ENCODE measurements around the gene HLCS.
A peak's percentile ranks its signal among the peaks of the same experiment; 100 is the strongest.

Gene HLCS

DNA sequence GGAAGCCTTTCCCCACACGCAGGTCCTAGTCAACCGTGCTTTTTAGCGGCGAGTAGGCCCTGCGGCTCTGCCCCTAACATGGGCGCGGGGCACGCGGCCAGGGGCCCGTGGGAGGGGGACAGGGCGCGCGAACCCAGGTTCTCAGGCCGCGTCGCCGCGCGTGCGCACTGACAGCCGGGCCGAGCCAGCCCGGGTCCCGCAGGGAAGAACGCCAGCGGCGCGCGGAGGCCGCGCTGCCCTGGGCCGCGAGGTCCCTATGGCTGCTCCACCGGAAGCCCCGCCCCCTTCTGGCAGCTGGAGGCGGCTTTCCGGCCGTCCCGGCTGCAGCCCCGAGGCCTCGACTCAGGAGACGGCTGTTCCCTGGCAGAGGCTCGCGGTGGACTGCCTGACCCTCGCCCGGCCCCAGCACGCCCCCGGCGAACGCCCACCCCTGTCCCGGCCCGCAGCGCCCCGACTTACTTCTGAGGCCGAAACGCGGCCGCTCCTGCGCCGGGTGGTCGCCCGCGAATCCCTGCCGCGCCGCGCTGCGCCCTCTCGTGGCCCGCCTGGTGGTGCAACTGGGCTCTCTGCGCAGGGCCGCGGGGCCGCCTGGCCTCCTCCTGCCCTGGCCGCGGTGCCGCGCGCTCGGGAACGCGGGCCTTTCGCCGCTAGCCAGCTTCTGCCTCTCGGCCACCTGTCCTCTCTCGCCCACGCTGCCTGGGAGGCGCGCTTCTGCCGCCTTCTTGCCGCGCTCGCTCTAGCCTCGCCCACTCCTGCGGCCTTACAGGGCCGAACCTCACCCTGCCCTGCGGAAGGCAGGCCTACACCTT lies 23.4 kb upstream of the HLCS start (continued):
- peak; percentile 47 for TF ChIP-seq YY1 (tag by site-specific recombination; IDR thresholded peaks at IDR 0.05)
- TF ChIP-seq, protein P1, sequence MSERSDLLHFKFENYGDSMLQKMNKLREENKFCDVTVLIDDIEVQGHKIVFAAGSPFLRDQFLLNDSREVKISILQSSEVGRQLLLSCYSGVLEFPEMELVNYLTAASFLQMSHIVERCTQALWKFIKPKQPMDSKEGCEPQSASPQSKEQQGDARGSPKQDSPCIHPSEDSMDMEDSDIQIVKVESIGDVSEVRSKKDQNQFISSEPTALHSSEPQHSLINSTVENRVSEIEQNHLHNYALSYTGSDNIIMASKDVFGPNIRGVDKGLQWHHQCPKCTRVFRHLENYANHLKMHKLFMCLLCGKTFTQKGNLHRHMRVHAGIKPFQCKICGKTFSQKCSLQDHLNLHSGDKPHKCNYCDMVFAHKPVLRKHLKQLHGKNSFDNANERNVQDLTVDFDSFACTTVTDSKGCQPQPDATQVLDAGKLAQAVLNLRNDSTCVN (tag by site-specific recombination; optimal IDR thresholded peaks at IDR 0.05) = peak; percentile 95
- TF ChIP-seq ZBTB17 (tag by site-specific recombination; IDR thresholded peaks at IDR 0.05) = peak; percentile 82
- no peak for TF ChIP-seq ZNF292 (tag by site-specific recombination; IDR thresholded peaks at IDR 0.05; ENCODE audit: borderline replicate concordance, low read depth)
- TF ChIP-seq ZNF37A (tag by site-specific recombination; IDR thresholded peaks at IDR 0.05) = peak; percentile 51; the same call in 1 of the 2 replicates
- peak; percentile 49 for TF ChIP-seq ZBTB20 (tag by site-specific recombination; IDR thresholded peaks at IDR 0.05)
- TF ChIP-seq KLF8 (tag by site-specific recombination; IDR thresholded peaks at IDR 0.05) = peak; percentile 67; the same call in 1 of the 2 replicates
- TF ChIP-seq ZNF791 (tag by site-specific recombination; IDR thresholded peaks at IDR 0.05) = no peak
- TF ChIP-seq, protein P2, sequence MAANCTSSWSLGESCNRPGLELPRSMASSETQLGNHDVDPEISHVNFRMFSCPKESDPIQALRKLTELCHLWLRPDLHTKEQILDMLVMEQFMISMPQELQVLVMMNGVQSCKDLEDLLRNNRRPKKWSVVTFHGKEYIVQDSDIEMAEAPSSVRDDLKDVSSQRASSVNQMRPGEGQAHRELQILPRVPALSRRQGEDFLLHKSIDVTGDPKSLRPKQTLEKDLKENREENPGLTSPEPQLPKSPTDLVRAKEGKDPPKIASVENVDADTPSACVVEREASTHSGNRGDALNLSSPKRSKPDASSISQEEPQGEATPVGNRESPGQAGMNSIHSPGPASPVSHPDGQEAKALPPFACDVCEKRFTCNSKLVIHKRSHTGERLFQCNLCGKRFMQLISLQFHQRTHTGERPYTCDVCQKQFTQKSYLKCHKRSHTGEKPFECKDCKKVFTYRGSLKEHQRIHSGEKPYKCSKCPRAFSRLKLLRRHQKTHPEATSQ (tag by site-specific recombination; IDR thresholded peaks at IDR 0.05) = peak; percentile 96
- TF ChIP-seq ZNF202 (tag by site-specific recombination; IDR thresholded peaks at IDR 0.05; ENCODE audit: borderline replicate concordance) = no peak
- no peak for TF ChIP-seq ZNF302 (tag by site-specific recombination; IDR thresholded peaks at IDR 0.05; ENCODE audit: low read depth)
- TF ChIP-seq, protein P3, sequence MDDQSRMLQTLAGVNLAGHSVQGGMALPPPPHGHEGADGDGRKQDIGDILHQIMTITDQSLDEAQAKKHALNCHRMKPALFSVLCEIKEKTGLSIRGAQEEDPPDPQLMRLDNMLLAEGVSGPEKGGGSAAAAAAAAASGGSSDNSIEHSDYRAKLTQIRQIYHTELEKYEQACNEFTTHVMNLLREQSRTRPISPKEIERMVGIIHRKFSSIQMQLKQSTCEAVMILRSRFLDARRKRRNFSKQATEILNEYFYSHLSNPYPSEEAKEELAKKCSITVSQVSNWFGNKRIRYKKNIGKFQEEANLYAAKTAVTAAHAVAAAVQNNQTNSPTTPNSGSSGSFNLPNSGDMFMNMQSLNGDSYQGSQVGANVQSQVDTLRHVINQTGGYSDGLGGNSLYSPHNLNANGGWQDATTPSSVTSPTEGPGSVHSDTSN (CRISPR knock-in tag; IDR thresholded peaks at IDR 0.05) = peak; percentile 63; the same call in 1 of the 2 replicates
- TF ChIP-seq, protein P4, sequence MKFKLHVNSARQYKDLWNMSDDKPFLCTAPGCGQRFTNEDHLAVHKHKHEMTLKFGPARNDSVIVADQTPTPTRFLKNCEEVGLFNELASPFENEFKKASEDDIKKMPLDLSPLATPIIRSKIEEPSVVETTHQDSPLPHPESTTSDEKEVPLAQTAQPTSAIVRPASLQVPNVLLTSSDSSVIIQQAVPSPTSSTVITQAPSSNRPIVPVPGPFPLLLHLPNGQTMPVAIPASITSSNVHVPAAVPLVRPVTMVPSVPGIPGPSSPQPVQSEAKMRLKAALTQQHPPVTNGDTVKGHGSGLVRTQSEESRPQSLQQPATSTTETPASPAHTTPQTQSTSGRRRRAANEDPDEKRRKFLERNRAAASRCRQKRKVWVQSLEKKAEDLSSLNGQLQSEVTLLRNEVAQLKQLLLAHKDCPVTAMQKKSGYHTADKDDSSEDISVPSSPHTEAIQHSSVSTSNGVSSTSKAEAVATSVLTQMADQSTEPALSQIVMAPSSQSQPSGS (tag by site-specific recombination; IDR thresholded peaks at IDR 0.05; ENCODE audit: low read depth) = no peak
- no peak for TF ChIP-seq ZFP37 (tag by site-specific recombination; IDR thresholded peaks at IDR 0.05)
- peak; percentile 55; the same call in 1 of the 2 replicates for TF ChIP-seq GLIS1 (tag by site-specific recombination; IDR thresholded peaks at IDR 0.05)
- TF ChIP-seq, protein P5, sequence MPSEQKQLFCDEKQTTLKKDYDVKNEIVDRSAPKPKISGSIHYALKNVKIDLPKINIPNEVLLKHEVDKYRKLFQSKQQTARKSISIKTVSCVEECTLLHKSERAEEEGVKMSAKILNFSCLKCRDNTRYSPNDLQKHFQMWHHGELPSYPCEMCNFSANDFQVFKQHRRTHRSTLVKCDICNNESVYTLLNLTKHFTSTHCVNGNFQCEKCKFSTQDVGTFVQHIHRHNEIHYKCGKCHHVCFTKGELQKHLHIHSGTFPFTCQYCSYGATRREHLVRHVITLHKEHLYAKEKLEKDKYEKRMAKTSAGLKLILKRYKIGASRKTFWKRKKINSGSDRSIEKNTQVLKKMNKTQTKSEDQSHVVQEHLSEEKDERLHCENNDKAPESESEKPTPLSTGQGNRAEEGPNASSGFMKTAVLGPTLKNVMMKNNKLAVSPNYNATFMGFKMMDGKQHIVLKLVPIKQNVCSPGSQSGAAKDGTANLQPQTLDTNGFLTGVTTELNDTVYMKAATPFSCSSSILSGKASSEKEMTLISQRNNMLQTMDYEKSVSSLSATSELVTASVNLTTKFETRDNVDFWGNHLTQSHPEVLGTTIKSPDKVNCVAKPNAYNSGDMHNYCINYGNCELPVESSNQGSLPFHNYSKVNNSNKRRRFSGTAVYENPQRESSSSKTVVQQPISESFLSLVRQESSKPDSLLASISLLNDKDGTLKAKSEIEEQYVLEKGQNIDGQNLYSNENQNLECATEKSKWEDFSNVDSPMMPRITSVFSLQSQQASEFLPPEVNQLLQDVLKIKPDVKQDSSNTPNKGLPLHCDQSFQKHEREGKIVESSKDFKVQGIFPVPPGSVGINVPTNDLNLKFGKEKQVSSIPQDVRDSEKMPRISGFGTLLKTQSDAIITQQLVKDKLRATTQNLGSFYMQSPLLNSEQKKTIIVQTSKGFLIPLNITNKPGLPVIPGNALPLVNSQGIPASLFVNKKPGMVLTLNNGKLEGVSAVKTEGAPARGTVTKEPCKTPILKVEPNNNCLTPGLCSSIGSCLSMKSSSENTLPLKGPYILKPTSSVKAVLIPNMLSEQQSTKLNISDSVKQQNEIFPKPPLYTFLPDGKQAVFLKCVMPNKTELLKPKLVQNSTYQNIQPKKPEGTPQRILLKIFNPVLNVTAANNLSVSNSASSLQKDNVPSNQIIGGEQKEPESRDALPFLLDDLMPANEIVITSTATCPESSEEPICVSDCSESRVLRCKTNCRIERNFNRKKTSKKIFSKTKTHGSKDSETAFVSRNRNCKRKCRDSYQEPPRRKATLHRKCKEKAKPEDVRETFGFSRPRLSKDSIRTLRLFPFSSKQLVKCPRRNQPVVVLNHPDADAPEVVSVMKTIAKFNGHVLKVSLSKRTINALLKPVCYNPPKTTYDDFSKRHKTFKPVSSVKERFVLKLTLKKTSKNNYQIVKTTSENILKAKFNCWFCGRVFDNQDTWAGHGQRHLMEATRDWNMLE (tag by site-specific recombination; conservative IDR thresholded peaks at IDR 0.05; ENCODE audit: low read depth) = peak; percentile 33; the same call in 1 of the 2 replicates
- TF ChIP-seq ZFP3 (tag by site-specific recombination; IDR thresholded peaks at IDR 0.05; ENCODE audit: low read depth) = no peak
- TF ChIP-seq ZNF335 (tag by site-specific recombination; conservative IDR thresholded peaks at IDR 0.05) = 0 out of 2 replicates have a peak, but pooled peaks have one; percentile 17
- TF ChIP-seq, protein P6, sequence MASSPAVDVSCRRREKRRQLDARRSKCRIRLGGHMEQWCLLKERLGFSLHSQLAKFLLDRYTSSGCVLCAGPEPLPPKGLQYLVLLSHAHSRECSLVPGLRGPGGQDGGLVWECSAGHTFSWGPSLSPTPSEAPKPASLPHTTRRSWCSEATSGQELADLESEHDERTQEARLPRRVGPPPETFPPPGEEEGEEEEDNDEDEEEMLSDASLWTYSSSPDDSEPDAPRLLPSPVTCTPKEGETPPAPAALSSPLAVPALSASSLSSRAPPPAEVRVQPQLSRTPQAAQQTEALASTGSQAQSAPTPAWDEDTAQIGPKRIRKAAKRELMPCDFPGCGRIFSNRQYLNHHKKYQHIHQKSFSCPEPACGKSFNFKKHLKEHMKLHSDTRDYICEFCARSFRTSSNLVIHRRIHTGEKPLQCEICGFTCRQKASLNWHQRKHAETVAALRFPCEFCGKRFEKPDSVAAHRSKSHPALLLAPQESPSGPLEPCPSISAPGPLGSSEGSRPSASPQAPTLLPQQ (tag by site-specific recombination; IDR thresholded peaks at IDR 0.05) = peak; percentile 90; the same call in 1 of the 2 replicates
- TF ChIP-seq ZNF707 (tag by site-specific recombination; IDR thresholded peaks at IDR 0.05) = no peak
